ENCODE data around the gene CNTN1.

GRCh38 chr12:41121374-41121773 lies 429.1 kb downstream of the CNTN1 start:
- TF ChIP-seq RFX5 (IDR thresholded peaks at IDR 0.05; ENCODE audit: low read depth, low read length) = no peak
- no peak for TF ChIP-seq POLR2AphosphoS2 (IDR thresholded peaks at IDR 0.05; ENCODE audit: low read depth, low read length)
- TF ChIP-seq SMAD1 (IDR thresholded peaks at IDR 0.05; ENCODE audit: low read depth, partially characterized antibody) = no peak
- no peak for TF ChIP-seq CTCF (IDR thresholded peaks at IDR 0.05 in 2 of 3, conservative IDR thresholded peaks at IDR 0.05 in 1 of 3; ENCODE audit: control insufficient read depth in 2 of 3, extremely low read depth in 1 of 3, insufficient read depth in 1 of 3, low read depth in 3 of 3, low read length in 3 of 3)
